Dendritic cell treated with granulocyte-macrophage colony-stimulating factor and Interleukin-4, amounts not matched to agents 40 ng/mL and 50 ng/mL, for 4 days (primary cell): ENCODE measurements around the gene FAM72D.
"Not testable (repeated sequence)": the region's sequence is repeated elsewhere in the genome, so short reads cannot be mapped to it uniquely, and the experiment has no call there.

Experiments used
- H3K27ac Mint-ChIP-seq: one replicate; pipeline ENCODE4 v1.8.0; 2022; ENCODE audit warnings: mild to moderate bottlenecking, mixed read lengths
- H3K27me3 Mint-ChIP-seq: one replicate; pipeline ENCODE4 v1.8.0; 2022; ENCODE audit warnings: mild to moderate bottlenecking, mixed read lengths
- H3K36me3 Mint-ChIP-seq: one replicate; pipeline ENCODE4 v1.8.0; 2022; ENCODE audit warnings: low read depth, mixed read lengths
- H3K4me1 Mint-ChIP-seq: one replicate; pipeline ENCODE4 v1.8.0; 2022; ENCODE audit warnings: low read depth, mixed read lengths
- H3K4me3 Mint-ChIP-seq: one replicate; pipeline ENCODE4 v1.8.0; 2022; ENCODE audit warnings: mild to moderate bottlenecking, moderate library complexity, mixed read lengths
- H3K9me3 Mint-ChIP-seq: one replicate; pipeline ENCODE4 v1.8.0; 2022; ENCODE audit warnings: mixed read lengths
- intact Hi-C: fragments of 100-400 bp; cut with micrococcal nuclease; formaldehyde crosslinking; loops from one replicate; pipeline ENCODE4 v1.15.0; 2022

Gene FAM72D

DNA sequence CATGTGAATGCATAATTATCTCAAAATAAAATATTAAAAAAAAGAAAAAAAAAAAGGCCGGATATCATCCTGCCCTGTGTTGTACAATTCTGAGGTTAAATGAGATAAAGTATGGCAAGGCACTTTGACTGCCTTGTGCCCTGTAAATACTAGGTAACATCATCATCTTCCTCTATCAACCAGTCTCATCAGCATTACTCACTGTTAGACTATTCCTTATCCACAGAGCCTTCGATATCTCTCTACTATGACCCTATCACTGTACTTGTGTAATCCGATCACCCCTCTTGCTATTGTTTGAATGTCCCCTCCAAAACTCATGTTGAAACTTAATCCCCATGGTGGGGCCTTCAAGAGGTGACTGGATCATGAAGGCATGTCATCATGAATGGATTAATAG is 18.9 kb upstream of the FAM72D start:
- H3K9me3 Mint-ChIP-seq, intact Hi-C loops, H3K4me3 Mint-ChIP-seq, H3K36me3 Mint-ChIP-seq, H3K27ac Mint-ChIP-seq, H3K4me1 Mint-ChIP-seq, H3K27me3 Mint-ChIP-seq: not testable (repeated sequence)

DNA sequence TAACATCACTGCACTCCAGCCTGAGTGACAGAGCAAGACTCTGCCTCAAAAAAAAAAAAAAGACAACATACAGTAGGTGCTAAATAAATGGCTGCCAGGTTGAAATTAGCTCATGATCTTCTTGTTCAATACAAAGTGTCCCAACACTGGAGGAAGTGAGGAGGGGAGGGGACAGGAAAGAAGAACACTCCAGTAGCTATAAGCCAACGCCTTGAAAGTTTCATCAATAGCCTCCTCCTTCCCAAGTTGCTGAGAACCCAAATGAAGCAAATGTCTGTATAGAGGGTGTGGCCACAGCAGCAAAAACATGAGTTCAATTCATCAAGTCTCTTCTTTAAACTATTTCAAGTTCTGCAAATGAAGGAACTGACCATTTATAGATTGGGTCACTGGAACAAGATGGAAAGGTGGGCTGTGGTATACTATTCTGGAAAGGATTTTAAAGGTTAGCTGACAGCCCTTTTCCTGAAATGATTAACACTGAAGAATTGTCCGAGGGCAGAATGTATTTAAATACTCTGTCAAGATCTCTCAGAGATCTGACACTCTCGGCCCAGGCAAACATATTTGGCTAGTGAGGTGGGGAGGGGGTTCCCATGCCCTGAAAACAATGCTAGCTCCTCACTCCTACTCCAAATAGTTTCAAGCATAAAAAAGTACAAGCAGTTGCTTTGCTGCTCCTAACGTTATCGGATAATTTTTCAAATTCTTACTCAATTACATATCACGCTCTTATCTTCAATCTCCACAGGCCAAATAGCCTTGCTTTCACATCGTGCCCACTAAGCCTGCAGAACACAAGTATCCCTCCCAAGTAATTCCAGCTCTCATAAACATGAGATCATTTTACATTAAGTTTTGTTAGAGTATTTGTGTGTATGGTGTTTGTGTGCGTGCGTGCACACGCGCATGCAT is 17.6 kb upstream of the FAM72D start:
- intact Hi-C loops, H3K4me1 Mint-ChIP-seq, H3K9me3 Mint-ChIP-seq, H3K36me3 Mint-ChIP-seq, H3K27me3 Mint-ChIP-seq, H3K27ac Mint-ChIP-seq, H3K4me3 Mint-ChIP-seq: not testable (repeated sequence)

DNA sequence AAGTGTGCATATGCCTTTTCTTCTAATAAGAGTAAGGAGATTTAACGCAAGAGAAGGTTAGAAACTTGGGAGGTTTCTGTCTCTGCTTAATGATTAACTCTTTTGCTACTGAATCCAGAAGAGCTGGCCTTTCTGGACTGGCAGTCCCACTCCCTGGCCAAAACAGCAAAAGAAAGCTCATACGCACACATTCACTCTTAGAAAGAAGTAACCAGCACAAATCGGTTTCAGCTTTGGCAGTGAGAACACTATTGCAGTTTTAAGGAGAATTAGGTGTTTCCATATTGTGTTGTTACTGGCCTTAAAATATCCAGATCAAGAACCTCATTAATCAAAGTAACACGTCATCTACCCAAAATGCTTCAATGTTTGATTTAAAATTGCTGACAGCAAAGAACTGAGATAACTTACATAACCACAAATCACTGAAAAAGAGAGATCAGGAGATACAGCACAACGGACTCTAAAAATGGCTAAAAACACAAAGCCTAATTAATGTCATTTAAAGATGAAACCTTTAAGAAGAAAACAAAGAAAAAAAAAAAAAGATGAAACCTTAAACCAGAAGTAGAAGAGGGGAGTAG is 16.9 kb upstream of the FAM72D start:
- H3K27ac Mint-ChIP-seq, H3K4me3 Mint-ChIP-seq, H3K36me3 Mint-ChIP-seq, H3K27me3 Mint-ChIP-seq, H3K9me3 Mint-ChIP-seq, intact Hi-C loops, H3K4me1 Mint-ChIP-seq: not testable (repeated sequence)

DNA sequence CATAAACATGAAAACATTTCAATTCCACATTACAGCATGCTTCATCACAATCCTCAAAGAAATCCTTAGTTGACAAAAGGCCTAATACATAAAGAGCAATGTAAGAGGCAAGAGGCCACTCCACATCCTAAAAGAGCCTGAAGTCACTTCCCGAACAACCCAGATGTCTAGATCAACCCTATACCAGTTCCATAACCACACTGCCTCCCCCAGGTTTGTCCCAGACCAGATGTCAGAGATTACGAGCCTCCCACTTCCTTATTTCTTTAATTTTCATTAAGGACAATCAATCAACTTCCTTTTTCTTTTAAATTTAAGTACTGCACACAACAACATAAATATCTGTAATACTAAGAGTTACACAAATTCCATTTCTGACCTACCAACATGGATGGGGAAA is 16.0 kb upstream of the FAM72D start:
- intact Hi-C loops, H3K4me3 Mint-ChIP-seq, H3K27ac Mint-ChIP-seq, H3K27me3 Mint-ChIP-seq, H3K4me1 Mint-ChIP-seq, H3K9me3 Mint-ChIP-seq, H3K36me3 Mint-ChIP-seq: not testable (repeated sequence)

DNA sequence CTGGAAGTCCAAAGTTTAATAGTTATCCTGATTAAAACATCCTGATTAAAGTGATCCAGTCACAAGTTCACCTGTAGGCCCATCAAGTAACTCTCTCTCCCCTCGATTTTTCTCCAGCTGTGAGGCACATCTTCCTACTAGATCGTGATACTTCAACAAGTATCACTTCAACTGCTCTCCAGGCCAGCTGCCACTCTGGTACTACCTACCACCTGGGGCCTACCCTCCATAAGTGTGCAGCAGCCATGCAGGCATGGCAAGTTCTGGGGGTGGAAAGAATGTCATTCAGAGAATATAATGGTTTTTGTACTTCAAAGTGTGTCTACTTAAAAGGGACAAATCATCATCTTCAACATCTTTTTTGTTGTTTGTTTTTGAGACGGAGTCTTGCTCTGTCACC is 15.6 kb upstream of the FAM72D start:
- H3K9me3 Mint-ChIP-seq, H3K27me3 Mint-ChIP-seq, H3K27ac Mint-ChIP-seq, H3K4me1 Mint-ChIP-seq, H3K36me3 Mint-ChIP-seq, intact Hi-C loops, H3K4me3 Mint-ChIP-seq: not testable (repeated sequence)

DNA sequence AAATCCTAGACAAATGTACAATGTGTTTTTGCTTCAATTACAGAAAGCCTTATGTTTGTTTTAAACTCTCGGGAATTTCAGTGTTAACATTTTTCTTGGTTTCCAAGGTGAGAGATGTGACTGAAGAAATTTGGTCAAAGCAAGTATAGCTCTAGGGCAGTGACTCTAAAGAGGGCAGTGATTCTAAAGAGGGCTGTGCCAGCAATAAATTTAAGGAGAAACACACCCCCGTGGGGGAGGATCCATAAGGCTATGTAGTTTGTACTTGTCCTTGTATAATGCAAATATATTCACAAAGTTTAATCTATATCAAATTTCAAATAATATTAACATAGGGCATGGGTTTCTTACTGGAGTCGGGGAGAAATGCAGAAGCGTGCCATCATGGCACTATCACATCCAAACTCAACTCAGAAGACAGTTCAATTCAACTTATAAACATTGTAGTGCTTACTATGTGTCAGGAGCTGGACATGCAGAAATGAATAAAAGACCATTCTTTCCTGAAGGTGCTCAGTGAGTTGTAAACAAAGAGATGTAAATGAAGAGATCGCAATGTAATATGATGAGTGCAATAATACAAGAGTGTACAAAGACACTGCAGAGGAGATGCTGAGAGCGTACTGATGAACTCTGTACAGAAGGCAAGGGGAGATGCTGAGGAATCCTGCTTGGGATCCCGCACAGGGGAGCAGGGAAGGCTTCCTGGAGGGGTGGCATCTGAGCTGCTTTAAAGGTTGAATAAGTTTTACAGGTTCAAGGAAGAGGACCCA is 13.1 kb upstream of the FAM72D start:
- H3K4me1 Mint-ChIP-seq, intact Hi-C loops, H3K36me3 Mint-ChIP-seq, H3K27me3 Mint-ChIP-seq, H3K4me3 Mint-ChIP-seq, H3K9me3 Mint-ChIP-seq, H3K27ac Mint-ChIP-seq: not testable (repeated sequence)

DNA sequence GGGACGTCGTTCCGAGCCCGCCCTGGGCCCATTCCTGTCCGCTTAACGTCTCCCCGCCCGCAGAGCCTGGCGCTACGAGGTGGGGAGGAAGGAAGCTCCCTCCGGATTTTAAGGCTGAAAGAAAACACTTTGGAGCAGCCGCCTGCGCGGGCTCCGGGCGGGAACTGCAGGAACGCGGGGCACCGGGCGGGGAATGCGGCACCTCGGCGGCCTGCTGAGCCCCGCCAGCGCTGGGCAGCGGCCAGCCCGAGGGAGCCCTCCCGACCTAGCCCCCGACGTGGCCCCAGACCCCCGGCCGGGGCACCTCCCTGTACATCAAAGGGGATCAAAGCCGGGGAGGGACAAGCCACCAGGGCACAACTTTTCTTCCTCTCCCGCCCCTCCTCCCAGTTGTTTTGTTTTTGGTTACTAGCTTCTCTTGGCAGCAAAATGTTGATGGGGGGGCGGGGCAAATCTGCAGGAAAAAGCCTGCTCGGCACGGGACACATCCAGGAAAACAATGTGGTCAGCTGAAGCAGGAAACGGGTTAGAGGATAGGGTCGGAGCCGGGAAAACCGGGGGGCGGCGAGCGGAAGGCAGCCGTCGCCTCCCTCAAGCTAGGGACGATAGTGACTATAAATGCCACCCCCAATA is 2.1 kb upstream of the FAM72D start:
- Mint-ChIP-seq H3K4me3 (peak overlapping the region; percentile 82), H3K27ac (peak overlapping the region; percentile 87)
- H3K36me3 Mint-ChIP-seq, H3K4me1 Mint-ChIP-seq, H3K27me3 Mint-ChIP-seq, H3K9me3 Mint-ChIP-seq, intact Hi-C loops: not testable (repeated sequence)

DNA sequence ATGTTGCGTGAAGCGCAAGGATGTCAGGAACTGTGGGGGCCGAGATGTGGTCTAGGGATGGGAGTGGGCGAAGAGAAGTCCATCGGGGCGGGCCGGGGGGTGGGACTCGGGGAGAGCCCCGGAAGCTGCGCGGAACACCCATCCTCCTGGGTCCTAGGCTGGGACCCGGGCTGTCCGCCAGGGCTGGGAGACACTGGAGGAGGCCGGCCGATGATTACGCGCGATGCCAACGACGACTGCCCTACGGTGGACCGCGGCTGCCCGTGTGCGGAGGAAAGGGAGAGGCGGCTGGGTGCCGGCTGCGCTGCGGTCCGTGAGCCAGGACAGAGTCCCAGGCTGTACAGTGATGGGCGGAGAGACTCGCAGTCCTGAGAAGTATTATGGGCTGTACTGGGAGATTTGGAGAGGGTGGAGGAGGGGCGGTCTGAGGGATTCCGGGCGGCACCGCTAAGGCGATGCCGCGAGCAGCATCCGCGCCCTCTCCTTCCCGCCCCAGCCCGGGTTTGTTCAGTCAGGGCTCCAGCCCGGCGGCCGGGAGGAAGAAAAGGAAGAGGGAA is 1.0 kb upstream of the FAM72D start:
- Mint-ChIP-seq H3K4me3 (peak overlapping the region; percentile 70), H3K27ac (peak overlapping the region; percentile 45)
- H3K9me3 Mint-ChIP-seq, H3K27me3 Mint-ChIP-seq, intact Hi-C loops, H3K4me1 Mint-ChIP-seq, H3K36me3 Mint-ChIP-seq: not testable (repeated sequence)

DNA sequence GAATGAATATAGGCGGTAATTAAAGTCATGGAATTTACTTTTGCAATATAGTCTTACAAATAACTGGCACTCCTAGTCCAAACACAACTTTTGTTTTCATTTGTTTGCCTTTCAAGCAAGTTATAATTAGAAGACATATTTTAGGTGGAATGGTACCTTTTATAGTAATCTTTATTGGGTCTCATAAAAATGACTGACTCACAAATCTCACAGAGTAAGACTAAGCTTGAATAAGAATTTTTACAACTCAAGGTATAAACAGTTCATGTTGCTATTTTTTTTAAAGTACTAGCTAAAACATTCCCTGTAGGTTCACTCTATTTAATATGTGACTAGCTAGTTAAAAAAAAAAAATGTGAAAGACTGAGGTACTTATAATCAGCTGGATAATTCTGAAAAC is 6.0 kb downstream of the FAM72D start:
- H3K27me3 Mint-ChIP-seq, intact Hi-C loops, H3K27ac Mint-ChIP-seq, H3K36me3 Mint-ChIP-seq, H3K4me1 Mint-ChIP-seq, H3K4me3 Mint-ChIP-seq, H3K9me3 Mint-ChIP-seq: not testable (repeated sequence)

DNA sequence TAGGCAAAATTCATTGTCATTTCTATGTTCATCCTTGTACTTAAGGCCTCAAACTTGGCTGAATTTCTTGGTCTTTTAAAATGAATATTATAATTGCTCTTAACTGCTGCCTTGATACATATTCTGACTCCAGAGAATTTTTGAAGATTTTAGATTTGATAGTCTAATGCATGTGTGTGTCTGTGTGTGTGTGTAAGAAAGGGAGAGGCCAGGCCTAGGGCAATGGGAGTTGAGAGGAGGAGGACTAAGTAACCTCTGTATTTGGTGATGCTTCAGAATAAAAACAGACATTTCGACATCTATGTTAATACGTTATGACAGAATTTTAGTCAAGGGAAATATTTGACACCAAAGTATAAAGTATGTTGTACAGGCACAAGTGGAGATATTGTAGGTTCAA is 7.5 kb downstream of the FAM72D start:
- H3K4me1 Mint-ChIP-seq, H3K9me3 Mint-ChIP-seq, H3K27me3 Mint-ChIP-seq, intact Hi-C loops, H3K36me3 Mint-ChIP-seq, H3K4me3 Mint-ChIP-seq, H3K27ac Mint-ChIP-seq: not testable (repeated sequence)

DNA sequence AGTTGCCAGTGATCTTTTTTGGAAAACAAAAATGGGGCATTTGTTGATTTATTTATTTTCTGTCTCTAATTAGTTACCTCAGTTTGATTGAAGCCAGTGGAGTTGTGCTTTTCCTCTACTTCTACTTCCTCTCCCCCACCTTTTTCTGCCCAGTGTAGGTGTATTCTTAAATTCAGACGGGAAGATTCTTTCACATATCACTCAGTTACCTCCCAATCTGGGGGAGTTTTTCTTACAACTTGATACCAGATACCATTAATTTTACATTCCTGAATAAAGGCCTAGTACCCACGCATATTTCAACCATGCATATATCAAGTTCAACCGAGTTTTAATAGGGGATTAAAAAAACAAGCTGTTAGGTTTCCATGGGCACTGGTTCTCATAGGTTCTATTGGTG is 15.9 kb downstream of the FAM72D start:
- H3K27me3 Mint-ChIP-seq, H3K27ac Mint-ChIP-seq, H3K4me1 Mint-ChIP-seq, H3K4me3 Mint-ChIP-seq, intact Hi-C loops, H3K9me3 Mint-ChIP-seq, H3K36me3 Mint-ChIP-seq: not testable (repeated sequence)

DNA sequence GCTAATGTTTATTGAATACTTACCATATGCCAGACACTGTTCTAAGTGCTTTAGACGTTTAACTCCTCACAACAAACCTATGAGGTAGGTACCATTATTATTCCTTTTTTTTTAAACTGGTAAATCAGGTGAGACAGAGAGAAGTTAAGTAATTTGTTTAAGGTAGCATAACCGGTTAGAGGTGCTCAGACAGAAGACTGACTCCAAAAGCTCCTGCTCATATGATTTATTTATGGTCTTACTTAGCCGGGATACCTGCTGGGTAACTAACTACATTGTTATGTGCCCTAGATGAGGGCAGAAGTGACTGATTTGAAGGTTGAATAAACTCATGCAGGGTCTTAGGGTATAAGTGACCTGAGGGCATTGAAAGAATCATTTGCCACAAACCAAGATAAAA is 16.9 kb downstream of the FAM72D start:
- H3K27ac Mint-ChIP-seq, intact Hi-C loops, H3K4me1 Mint-ChIP-seq, H3K9me3 Mint-ChIP-seq, H3K4me3 Mint-ChIP-seq, H3K36me3 Mint-ChIP-seq, H3K27me3 Mint-ChIP-seq: not testable (repeated sequence)

DNA sequence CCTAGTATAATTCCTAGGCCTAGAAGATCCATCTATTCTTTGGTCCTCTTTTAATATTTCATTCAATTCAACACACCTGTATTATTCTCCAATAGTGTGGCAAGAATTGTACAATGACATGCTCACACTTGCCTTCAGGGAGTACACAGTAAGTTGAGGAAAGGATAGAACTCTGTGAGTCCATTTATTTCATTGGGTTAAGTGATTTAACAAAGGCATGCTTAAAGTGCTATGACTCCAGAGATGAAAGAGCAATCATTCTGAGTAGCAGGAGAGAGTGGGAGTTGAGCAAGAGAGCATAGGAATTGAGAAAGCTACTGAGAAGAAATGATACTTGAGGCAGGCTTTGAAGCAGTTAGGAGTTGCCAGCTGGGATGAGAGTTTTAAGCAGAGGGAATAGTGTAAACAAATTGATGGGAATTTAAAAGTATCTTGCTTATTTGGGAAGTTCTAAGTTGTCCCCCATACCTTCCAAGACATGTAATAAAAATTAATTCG is 18.8 kb downstream of the FAM72D start:
- intact Hi-C loops, H3K9me3 Mint-ChIP-seq, H3K27me3 Mint-ChIP-seq, H3K4me1 Mint-ChIP-seq, H3K36me3 Mint-ChIP-seq, H3K4me3 Mint-ChIP-seq, H3K27ac Mint-ChIP-seq: not testable (repeated sequence)
